Measurements from ENCODE around the gene RAD21L1.
A peak's percentile ranks its signal among the peaks of the same experiment; 100 is the strongest.
"Not testable (repeated sequence)": the region's sequence is repeated elsewhere in the genome, so short reads cannot be mapped to it uniquely, and the experiment has no call there.

The RAD21L1 gene

GRCh38 chr20:1215386-1216170, 10.3 kb upstream of the RAD21L1 start:
- CTCF ChIA-PET, result no interaction called here
- no peak for TF ChIP-seq CTCF (conservative IDR thresholded peaks at IDR 0.05; ENCODE audit: low read depth)
- no peak overlapping the region for H3K27ac ChIP-seq
- no peak for DNase-seq (ENCODE audit: low spot score)
- POLR2A ChIA-PET (ENCODE audit: low non-redundant PET), result no interaction called here

GRCh38 chr20:1216527-1217427, 9.1 kb upstream of the RAD21L1 start:
- H3K27ac ChIP-seq; CTCF ChIA-PET; DNase-seq (ENCODE audit: low spot score); POLR2A ChIA-PET (ENCODE audit: low non-redundant PET): not testable (repeated sequence)

GRCh38 chr20:1222750-1223149, 3.1 kb upstream of the RAD21L1 start:
- CTCF ChIA-PET; DNase-seq (ENCODE audit: low spot score); POLR2A ChIA-PET (ENCODE audit: low non-redundant PET); H3K27ac ChIP-seq: not testable (repeated sequence)

GRCh38 chr20:1224205-1224890, 1.5 kb upstream of the RAD21L1 start:
- CTCF ChIA-PET, result interaction anchor here (0.6 to 0.8 kb wide), 3 partner anchors 11 to 246 kb away, joined by 3 to 4 read pairs (median 3); no protein-coding TSS in a partner anchor
- no peak for DNase-seq (ENCODE audit: low spot score)
- POLR2A ChIA-PET (ENCODE audit: low non-redundant PET), result no interaction called here
- no peak overlapping the region for H3K27ac ChIP-seq
- no peak for TF ChIP-seq CTCF (conservative IDR thresholded peaks at IDR 0.05; ENCODE audit: low read depth)

- TF ChIP-seq CTCF (conservative IDR thresholded peaks at IDR 0.05; ENCODE audit: low read depth), result no peak
- H3K27ac ChIP-seq, result peak overlapping the region; percentile 40; the same call in 1 of the 2 replicates
- ChIA-PET CTCF (interaction anchor here (0.6 to 1.4 kb wide), 5 partner anchors 12 to 245 kb away, joined by 3 to 4 read pairs (median 3); no protein-coding TSS in a partner anchor), POLR2A (ENCODE audit: low non-redundant PET) (no interaction called here)
- DNase-seq (ENCODE audit: low spot score), result no peak
These were observed 521 bp upstream of the RAD21L1 start for GRCh38 chr20:1225263-1225782.

- TF ChIP-seq CTCF (conservative IDR thresholded peaks at IDR 0.05; ENCODE audit: low read depth), result no peak
- H3K27ac ChIP-seq, result no peak overlapping the region
- no peak for DNase-seq (ENCODE audit: low spot score)
- ChIA-PET POLR2A (ENCODE audit: low non-redundant PET) (no interaction called here), CTCF (interaction anchor here (0.6 kb wide), 1 partner anchor 162 kb away, joined by 3 read pairs; no protein-coding TSS in a partner anchor)
These were observed 3.7 kb downstream of the RAD21L1 start for GRCh38 chr20:1229541-1229940.

Data from RWPE1 (cell line).